HG03196 (cell line): ENCODE measurements around the gene RNF41.
"Not testable (repeated sequence)": the region's sequence is repeated elsewhere in the genome, so short reads cannot be mapped to it uniquely, and the experiment has no call there.

Source experiments
- ATAC-seq: cut with Tn5 transposase; IDR thresholded peaks from one replicate; pipeline ENCODE4 v1.9.1; 2021; ENCODE audit not compliant: unreplicated experiment

RNF41 gene

DNA sequence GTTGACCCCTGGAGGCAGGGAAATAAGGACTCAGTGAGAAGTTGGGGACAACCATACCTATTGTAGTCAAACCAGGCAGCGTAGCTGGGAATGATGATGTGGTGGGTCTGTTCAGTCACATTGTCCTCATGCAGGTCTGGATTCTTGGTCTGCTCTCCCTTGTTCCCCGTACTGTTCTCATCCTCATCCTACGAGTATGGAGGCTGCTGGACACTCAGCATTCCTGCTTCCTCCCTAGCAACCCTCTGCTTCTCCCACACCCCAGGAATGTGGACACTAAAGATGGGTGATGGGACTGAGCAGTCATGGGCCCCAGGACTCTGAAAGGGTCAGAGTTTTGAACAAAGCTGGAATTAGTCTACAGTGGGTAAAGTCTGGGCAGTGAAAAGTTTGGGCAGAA is 43.4 kb downstream of the RNF41 start:
- ATAC-seq, result no peak

DNA sequence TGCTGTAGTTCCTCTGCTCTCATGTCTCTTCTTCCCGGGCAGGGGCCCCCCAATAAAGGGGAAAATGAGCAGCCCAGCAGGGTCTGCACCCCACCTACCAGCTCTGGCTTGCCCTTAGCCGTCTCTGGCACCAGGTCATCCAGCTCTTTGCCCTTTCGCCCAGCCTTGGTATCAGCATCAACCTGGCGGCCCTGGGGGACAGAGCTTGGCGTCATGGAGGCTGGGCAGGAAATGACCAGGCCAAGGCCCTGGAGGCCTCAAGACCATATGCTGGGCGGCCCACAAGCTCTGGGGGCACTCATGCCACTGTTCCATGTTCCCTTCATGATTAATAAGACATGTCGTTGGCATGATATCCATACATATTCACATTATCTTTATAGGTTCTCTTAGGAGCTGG is 48.9 kb downstream of the RNF41 start:
- no peak for ATAC-seq

- no peak for ATAC-seq
These were observed 52.4 kb downstream of the RNF41 start for GRCh38 chr12:56169229-56169759.

- no peak for ATAC-seq
These were observed 56.4 kb downstream of the RNF41 start for GRCh38 chr12:56165369-56165768.

GRCh38 chr12:56164345-56164729 is 57.4 kb downstream of the RNF41 start:
- ATAC-seq, result no peak

- no peak for ATAC-seq
These were observed 58.0 kb downstream of the RNF41 start for GRCh38 chr12:56163533-56164344.

- ATAC-seq, result no peak
These were observed 59.0 kb downstream of the RNF41 start for GRCh38 chr12:56162468-56163290.

GRCh38 chr12:56161690-56162351 is 59.9 kb downstream of the RNF41 start:
- no peak for ATAC-seq

GRCh38 chr12:56160894-56161689 is 60.6 kb downstream of the RNF41 start:
- ATAC-seq, result no peak

- ATAC-seq, result no peak
These were observed 61.4 kb downstream of the RNF41 start for GRCh38 chr12:56160193-56160763.

GRCh38 chr12:56159482-56160192 is 62.1 kb downstream of the RNF41 start:
- ATAC-seq, result no peak

- no peak for ATAC-seq
These were observed 62.7 kb downstream of the RNF41 start for GRCh38 chr12:56158926-56159461.

DNA sequence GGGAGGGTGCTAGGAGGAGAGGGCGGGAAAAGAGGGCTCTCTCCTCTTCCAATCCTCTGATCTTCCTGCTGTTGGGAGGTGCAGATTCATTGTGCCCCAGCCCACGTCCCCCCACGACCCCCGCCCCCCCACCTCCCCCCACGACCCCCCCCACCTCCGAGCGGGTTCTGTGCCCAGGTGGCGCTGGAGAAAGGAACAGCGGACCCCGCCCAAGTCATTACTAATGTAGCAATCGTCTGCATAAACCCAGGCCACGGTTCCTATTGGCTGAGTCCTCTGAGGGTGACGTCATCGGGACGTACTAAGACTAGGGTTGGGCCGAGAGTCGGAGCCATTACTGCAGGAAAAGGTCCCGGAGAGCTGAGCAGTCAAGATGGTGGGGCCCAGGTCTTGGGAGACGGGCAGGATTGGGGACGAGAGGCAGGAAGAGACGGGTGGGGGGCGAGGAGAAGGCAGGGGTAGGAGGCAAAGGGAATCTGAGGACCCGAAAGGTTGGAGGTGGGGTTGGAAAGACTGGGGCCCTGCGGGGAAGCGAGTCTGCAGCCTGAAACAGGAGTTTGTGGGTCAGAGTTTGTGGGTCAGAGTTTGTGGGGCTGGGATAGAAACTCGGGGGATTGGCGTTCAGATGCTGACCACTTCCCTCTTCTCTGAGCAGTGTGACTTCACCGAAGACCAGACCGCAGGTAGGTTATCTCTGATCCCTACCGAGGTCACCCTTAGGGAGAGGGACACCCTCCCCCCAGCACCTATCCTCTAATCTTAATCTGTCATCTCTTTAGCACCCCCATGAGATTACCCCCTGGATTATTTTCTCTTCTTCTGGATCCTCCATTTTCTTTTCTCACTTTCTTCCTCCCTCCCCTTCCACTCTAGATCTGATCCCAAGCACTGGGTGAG is 63.4 kb downstream of the RNF41 start, which contains the start of gene MYL6:
MYL6 (plus strand) TSS at position 331 of the 897 bp plus-strand sequence; CDS start at position 374, 43 bp downstream.
- peak; percentile 67 for ATAC-seq

DNA sequence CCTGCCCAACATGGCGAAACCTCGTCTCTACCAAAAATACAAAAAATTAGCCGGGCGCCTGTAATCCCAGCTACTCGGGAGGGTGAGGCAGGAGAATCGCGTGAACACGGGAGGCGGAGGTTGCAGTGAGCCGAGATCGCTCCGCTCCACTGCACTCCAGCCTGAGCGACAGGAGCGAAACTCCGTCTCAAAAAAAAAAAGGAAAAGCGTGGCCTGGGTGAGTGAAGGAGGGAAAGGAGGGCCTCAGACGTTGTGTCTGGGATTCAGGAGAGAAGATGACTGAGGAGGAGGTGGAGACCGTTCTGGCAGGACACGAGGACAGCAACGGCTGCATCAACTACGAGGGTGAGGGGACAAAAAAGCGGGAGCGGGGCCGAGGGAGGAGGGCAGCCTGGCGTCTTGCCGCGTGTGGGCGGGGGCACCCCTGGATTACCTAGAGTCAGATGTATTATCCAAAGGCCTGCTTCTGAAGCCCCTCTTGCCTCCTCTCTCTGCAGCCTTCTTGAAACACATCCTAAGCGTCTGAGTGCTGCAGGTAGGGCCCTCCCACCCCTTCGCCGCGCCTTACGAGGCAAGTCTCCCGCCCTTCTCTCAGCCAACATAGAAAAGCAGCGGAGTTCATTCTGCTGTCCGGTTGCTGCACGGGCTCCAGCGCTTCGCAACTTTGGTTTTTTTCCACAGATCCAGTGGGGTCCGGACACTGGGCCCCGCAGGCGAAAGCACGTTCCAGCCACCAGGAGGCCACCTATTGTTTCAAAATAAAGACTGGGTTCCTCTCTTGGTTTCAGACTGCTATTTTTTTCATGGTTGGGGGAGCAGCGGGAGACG is 64.3 kb downstream of the RNF41 start:
- ATAC-seq, result peak; percentile 24

DNA sequence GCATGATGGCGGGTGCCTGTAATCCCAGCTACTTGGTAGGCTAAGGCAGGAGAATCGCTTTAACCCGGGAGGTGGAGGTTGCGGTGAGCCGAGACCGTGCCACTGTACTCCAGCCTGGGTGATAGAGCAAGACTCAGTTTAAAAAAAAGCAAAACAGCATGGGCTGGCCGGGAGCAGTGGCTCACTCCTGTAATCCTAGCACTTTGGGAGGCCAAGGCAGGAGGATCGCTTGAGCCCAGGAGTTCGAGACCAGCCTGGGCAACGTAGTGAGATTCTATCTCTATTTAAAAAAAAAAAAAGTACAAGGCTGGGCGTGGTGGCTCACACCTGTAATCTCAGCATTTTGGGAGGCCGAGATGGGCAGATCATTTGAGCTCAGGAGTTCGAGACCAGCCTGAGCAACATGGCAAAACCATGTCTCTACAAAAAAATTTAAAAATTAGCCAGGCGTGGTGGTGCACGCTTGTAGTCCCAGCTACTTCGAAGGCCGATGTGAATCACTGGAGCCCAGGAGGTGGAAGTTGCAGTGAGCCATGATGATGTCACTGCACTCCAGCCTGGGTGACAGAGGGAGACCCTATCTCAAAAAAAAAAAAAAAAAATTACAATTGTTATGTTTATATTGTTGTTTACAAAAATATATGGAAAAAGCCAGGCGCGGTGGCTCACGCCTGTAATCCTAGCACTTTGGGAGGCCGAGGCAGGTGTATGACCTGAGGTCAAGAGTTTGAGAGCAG is 65.1 kb downstream of the RNF41 start:
- not testable (repeated sequence) for ATAC-seq

- ATAC-seq, result no peak
These were observed 66.4 kb downstream of the RNF41 start for GRCh38 chr12:56155256-56155845.
